Left kidney (tissue), 2 donors: Measurements from ENCODE around the gene ZMYND8. TPM values are rescaled to one million over a fixed set of nuclear protein-coding genes. Genes with fewer than 3 reads are reported as not detected.
A peak's percentile ranks its signal among the peaks of the same experiment; 100 is the strongest.
"Not testable (repeated sequence)": the region's sequence is repeated elsewhere in the genome, so short reads cannot be mapped to it uniquely, and the experiment has no call there.

Experiments used
- DNase-seq: peaks from one replicate; pipeline ENCODE4 v3.0.0-alpha.2; 2013
- polyA plus RNA-seq: library from polyadenylated mRNA; unstranded; fragments of 120-200 nt; gene quantifications from one replicate; pipeline ENCODE4 v1.2.1, GENCODE V29; 2013; ENCODE audit not compliant: insufficient read length

Gene ZMYND8
- polyA plus RNA-seq, 1 donor = 48.0 TPM

DNA sequence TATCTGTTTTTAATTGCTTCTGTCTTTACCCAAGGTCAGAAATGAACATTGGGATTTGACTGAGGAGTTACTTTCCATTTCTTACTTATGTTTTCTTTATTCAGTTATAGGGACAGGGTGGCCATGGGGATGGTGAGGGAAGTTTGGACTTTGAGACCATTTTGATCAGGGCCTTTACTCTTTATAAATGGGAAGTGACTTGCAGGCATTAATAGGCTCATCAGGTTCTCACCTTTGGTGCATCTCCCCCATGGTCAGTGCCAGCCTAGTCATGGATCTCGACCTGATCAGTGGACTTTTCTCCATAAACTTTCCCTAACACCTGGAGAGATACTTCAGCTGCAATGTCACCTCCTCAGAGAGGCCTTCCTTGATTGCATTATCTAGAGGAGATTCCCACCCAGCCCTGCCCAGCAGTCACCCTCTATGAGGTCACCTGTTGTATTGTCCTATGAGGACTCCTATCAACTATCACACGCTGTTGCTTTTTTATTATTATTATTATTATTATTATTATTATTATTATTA is 16.8 kb upstream of the ZMYND8 start:
- DNase-seq = no peak

DNA sequence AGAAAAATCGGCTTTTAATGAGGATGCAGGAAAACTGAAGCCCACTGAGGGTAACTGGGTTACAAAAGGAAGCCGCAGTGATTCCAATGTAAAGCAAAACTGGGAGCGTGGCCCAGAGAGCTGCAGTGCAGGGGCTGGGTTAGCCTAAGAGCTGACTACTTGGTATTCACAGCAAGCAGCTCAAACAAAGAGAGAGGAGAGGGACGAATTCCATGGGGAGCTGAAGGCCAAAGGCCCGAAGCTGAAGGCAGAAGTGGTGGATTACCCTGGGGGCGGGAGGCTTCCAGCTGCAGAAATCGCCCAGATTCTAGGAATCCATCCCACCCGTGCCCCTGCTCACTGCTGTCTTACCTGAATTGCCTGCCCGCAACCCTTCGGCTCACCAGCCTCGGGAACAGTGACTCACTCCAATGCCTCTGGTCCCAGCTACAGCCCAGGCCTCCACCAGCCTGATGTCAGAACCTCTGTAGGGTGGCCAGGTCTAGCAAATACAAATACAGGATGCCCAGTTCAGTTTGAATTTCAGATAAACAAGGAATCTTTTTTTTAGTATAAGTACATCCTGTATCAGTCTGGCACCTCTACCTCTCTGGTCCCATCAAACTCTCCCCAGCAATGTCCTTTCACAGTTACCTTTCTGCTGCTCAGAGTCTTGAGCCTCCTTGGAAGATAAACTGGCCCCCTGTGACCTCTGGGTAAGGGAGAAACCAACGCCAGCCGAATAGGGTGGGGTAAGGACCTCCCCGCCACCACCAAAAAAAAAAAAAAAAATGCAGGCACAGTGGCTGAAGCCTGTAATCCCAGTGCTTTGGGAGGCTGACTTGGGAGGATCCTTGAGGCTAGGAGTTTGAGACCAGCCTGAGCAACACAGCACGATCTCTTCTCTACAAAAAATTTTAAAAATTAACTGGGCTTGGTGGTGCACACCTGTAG is 14.6 kb upstream of the ZMYND8 start:
- DNase-seq = no peak

DNA sequence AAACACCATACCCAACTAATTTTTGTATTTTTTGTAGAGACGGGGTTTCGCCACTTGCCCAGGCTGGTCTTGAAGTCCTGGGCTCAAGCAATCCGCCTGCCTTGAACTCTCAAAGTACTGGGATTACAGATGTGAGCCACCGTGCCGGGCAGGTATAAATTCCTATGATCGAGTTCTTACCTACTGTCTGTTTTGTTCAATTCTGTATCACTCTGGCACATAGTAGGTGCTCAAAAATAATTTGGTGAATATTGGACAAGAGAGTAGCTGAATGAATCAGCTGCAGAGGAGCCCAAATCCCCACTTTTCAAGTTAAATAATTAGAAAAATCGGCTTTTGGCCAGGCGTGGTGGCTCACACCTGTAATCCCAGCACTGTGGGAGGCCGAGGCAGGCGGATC is 13.7 kb upstream of the ZMYND8 start:
- DNase-seq = no peak

DNA sequence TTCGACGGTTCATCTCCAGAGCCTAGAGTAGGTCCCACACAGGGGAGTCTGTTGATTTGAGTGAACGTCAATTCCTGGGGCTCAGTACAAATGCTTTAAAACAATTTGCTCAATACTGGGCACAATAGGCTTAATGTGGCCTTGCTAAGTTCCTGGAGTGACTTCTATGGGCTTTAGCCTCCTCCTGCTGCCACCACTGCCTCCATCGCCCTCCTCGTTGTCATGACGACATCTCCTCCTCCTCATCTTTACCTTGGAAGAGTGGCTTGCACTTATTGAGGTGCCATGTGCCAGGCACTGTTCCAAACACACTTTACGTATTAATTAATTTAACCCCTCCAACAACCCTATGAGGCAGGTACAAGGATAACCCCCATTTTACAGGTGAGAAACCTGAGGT is 11.8 kb upstream of the ZMYND8 start:
- DNase-seq = no peak

DNA sequence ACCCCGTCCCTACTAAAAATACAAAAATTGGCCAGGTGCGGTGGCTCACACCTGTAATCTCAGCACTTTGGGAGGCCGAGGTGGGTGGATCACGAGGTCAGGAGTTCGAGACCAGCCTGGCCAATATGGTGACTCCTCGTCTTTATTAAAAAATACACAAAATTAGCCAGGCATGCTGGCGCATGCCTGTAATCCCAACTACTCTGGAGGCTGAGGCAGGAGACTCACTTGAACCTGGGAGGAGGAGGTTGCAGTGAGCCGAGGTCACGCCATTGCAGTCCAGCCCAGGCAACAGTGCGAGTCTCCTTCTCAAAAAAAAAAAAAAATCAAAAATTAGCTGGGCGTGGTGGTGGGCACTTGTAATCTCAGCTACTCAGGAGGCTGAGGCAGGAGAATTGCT is 9.8 kb upstream of the ZMYND8 start:
- not testable (repeated sequence) for DNase-seq

DNA sequence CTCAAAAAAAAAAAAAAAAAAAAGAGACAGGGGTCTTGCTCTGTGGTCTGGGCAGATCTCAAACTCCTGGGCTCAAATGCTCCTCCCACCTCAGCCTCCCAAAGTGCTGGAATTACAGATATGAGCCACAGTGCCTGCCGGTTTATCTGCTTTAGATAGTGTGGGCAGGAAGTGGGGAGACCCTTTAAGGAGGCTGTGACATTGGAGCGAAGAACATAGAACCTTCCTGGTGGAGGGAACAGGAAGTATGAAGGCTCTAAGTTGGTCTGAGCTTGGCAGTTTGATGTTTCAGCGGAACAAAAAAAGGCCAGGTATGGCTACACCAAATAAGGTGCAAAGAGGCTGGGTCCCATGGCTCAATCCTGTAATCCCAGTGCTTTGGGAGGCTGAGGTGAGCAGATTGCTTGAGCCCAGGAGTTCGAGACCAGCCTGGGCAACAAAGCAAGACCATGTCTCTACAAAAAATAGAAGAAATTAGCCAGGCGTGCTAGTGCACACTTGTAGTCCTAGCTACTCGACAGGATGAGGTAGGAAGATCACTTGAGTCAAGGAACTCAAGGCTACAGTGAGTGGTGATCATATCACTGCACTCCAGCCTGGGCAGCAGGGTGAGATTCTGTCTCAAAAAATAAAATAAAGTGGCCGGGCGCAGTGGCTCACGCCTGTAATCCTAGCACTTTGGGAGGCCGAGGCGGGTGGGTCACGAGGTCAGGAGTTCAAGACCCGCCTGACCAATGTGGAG is 8.7 kb upstream of the ZMYND8 start:
- DNase-seq = no peak

DNA sequence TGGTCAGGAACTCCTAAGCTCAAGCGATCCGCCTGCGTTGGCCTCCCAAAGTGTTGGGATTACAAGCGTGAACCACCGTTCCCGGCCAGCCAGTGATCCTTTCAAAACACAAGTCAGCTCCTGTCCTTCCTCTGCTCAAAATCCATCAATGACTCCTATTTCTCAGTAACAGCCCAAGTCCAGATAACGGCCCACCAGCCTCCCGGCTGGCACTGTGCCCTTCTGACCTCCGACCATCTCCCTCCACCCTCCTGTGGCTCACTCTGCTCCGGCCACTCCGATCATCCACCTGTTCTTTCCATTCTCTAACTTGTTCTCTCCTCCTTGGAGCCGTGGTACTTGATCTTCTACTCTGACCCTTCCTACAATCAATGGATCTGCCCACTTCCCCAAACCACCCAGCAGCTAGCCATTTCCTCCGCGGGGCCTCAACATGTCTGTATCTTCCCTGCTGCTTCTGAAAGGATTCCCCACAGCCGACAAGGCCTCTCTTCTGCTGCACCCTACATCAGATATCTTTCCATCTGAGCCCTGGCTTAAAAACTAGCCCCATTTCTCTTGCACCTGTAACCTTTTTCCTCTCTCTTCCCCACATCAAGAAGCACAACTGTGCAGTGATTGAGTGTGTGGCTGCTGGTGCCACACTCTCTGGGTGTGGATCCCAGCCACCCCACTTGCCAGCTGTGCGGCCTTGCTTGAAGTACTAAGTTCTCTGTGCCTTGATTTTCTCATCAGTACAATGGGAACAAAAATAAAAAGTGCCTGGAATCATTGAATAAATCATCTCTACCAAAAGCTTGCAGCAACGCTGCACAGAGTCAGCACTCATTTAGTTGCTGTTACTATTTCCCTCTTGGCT is 6.1 kb upstream of the ZMYND8 start:
- no peak for DNase-seq

DNA sequence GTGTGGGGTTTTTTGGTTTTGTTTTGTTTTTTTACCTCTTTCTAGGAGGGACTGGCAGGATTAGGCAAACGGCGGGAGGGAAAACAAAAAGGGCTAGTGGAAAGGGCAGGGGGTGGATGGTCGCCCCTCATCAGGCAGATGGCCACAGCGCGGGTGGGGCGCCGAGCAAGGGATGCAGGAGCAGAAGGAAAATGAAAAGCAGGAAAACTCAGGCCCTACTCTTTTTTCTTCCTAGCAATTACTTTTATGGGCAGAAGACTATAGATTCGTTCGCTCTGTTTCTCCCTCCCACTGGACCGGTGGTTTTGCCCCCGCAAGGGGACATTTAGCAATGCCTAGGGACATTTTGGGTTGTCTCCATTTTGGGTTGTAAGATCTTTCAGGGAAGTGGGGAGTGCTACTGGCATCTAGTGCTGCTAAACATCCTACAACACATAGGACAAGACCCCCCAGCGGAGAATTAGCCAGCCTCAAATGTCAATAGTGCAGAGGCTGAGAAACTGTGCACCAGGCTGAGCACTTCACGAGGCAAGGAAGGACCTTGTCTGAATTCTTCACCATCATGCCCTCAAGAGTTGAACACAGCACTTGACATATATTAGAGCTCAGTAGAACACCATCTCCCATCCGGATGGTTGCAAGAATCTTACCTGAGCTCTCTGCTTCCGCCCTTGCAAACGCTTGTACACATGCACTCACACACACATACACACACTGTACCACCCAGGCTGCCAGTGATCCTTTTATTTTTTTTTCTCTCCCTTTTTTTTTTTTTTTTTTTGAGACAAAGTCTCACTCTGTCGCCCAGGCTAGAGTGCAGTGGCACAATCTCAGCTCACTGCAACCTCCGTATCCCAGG is 4.8 kb upstream of the ZMYND8 start:
- DNase-seq = no peak

DNA sequence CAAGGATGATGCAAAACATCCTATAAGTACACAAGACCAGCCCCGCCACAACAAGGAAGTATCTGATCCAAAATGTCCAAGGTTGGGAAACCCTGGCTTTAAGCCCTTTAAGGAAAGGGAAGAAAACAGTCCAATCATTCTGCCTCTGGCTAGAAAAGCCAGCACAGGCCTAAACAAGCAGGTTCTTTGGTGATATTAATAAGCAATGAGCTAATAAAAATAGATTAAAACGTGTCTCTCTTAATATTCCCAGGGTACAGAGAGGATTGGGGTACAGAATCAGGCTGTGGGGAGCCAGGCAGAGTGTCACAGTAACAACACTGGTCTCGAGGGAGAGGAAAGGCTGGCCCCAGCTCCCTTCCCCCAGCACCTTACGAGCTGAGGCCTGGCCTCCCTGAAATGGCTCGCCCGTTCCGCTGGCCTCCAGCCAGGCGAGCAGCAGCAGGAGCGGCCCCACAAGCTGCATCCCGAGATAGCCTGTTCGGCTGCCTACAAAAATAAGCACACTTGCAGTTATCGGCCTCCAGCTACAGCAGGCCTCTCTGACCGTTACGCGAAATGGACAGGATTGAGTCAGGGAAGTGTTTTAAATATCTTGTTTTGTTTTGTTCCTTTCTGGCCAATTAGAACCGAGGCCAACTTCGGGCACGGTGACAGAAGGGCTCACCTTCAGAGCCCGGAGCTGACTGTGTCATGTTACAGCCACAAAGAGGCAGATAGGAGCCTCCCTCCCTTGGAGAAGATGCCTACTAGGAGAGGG is 4.0 kb upstream of the ZMYND8 start:
- DNase-seq = no peak

DNA sequence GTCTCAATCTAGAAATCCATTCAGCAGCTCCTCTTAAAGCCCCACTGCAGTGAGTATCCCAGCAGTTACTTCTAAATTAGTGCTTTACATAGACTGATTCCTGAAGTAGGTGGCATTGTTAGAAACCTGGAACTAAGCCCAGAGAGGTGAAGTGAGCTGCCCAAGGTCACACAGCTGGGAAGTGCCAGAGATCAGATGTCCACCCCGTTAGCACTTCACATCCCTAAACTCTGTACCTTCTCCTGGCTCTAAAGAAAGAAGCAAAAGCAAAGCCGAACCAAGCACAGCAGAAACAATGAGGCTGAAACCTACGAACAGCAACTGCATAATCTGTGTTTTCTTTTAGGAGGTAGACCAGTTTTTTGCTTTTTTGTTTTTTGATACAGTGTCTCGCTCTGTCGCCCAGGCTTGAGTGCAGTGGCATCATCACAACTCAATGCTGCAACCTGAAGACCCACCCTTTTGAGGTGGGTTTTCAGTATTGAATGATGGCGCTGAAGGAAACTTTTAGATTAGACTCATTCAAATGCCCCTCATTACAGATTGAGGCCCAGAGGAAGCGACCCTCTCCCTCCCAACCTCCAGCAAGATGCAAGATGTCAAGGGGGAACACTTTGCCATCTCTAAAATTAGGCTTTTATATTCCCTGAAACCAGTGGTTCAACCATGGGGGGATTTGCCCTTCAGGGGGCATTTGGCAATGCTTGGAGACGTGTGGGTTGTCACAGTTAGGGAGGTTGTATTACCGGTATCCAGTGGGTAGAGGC is 3.2 kb upstream of the ZMYND8 start:
- no peak for DNase-seq

DNA sequence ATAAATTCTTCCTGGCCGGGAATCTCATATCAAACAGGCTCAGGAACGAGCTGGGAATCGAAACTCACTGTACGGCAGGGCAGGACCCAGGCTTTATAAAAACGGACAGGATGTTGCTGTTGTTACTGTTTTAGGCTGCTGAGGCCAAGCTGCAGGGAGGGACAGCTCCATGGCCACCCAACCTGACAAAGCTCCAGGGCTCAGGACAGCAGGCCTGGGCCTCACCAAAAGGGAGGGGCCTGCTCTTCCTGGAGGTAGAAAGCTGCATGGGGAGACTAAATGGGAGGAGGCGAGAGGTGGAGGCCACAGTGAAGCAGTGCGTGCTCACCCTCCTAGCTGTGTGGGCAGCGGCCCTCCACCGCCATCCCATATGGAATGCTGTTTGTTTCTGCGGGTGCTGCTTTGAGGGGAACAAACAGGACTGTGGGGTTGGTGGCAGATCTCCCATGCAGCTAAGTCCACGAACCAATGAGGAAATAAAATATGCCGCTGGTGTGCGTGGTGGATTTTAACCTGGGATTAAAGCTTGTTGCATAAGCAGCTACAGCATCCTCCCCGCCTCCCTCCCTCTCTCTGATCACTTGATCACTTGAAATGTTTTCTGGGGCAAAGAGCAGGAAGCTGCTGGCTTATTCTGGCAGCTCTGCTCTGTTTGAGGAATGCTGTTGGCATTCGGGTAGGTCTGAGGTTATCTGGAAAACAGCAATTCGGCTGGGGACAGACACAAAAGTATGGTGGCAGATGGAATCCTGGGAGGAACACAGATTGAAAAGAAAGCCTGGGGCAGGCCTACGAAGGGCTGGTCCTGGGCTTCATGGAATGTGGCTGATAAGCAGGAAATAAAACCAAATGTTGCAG is 2.4 kb upstream of the ZMYND8 start:
- no peak for DNase-seq

DNA sequence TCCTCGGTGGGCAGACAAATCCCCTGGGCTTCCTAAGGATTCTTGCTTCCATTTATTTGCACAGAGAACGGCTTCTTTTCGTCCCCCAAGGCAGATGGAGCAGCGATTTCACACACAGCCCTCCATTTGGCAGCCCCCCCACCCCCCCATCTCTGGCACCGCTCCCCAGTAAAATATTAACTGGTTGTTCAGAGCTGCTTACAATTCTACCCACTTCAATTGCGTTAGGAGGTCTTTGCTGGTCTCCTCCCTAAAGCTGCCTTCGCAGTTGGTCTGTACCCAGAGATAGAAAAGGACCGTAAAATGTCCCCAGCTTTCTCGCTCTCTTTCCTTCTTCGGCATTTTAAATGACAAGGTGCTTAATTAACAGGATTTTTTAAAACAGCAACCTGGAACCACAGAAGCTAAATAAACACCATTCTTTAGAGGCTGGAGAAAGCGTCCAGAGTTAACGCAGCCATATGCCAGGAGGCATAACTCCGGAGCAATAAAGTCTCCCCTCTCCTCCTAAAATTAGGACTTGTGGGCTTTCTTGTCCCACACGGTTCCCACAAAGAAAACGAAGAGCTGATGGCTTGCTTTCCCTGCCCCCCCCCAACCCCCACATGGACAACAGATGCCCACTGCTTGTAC is 1.7 kb upstream of the ZMYND8 start:
- no peak for DNase-seq

DNA sequence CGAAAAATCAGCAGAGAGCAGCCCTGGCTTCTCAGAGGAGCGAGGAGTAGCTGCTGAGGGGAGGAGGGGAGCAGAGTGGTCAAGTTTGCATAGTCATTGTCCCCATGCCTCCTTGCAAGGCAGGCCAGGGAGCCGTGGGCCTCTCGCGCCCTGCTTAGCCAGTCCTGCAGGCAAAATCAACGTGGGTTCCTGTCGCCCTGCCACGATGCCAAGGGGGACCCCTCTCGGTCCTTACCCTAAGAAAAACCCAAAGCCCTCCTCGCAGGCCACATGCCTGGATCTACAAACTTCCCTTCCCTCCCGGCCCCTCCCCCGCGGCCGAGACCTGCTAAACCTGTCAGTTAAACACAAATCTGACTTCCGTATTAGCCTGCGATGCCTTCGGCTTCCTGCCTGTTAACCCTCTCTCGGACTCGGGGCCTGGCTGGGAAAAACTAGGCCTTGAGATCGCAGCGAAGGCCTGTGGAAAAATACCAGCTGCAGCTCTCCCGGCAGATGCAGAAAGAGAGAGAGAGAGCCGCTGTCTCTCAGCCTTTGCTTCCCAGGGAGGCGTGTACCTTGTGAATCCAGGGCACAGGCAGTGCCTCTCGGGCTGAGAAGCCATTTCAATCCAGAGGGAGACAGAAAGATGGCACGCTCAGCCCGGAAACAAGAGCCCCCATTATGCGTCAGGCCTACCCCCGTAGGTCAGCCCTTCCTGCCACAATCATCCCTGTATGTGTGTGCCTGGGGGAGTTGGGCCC is 968 bp upstream of the ZMYND8 start:
- peak; percentile 90 for DNase-seq

DNA sequence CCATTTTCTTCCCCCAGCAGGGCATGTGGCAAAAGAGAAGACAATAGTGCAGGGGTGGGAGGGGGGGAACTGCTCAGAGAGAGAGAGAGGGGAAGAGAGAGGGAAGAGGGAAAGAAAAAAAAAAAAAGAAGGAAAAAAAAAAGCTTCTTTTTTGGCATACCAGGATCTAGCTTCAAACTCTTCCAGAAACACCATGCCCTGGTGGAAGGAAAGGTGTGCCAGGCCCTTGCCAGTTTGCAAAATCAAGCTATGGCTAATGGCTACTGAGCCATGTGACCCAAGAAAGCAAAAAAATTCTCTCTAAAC is 326 bp downstream of the ZMYND8 start:
- no peak for DNase-seq

DNA sequence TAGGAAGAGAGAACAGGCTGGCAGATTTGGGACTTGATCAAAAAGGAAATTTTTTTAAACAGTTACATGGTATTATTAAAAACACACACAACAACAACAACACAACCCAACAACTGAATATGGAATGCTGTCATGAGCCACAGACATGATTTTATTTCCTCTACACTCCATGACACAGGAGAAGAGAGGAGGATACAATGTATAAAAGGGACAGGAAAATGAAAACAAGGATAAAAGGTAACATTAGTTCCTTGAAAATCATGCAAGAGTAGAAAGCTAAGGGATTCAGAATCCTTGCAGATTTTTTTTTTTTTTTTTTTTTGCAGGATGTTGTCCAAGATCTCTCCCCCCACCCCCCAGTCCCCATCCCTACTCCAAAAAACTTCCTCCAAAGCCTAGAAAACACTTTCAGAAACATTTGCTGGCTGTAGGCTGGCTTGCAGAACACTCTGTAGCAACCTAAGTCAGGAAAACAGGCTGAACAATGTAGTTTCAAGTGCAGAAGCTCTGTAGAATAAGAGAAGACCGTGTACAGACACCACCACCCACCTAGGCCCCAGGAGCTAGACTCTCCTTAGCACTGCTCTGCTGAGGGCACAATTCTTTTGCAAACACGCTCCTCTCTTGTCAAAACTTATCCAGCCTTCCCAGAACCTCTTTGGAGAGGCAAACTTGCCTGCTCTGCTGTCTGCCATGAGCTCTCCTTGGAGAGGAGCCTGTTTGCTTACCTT is 845 bp downstream of the ZMYND8 start:
- no peak for DNase-seq

DNA sequence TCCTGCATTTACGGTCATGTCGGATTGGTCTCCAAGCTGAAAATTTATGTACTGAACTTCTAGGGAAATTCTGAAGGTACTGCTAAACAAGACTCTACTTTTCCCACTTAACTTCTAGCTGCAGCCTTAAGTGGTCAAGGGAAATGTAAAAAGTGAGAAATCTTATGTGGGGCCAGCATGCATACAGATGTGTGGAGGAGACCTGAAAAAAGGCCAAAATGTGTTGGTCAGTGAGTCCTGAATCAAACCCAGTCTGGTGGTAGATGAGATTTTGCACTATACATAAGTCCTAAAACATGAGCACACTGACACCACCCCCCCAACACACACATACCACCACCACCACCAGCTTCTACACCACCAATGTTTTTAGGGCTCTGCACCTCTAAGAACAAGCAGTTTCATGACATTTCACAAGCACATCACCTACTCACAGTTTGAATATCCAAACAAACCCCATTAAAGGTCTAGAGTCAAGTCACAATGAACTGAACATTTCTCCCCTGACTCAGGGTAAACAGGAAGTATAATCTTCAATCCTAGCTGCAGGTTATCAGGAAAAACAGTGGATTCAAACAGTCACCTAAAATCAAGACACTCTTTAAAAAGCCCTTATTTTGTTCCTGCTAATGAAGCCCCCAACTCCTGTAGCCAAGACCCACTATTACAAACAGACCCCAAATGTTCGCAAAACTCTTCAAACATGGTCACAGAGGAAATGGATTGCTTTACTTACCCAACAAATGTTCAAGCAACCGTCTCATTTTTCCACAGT is 1.6 kb downstream of the ZMYND8 start:
- DNase-seq = no peak
